Esophagus squamous epithelium (tissue), 4 donors: ENCODE measurements around the gene RBM47.

Source experiments
- POLR2A ChIP-seq, 4 donors: fragments of 450-650 bp; IDR thresholded peaks; one replicate each; pipeline ENCODE4 v1.6.1; 2017; ENCODE audit warnings: antibody characterized with exemption in 4 of 4, mild to moderate bottlenecking in 4 of 4, moderate library complexity in 3 of 4
- TF ChIP-seq, protein P1 (sequence below), 6 experiments: fragments of 450-650 bp in 4 of 6; fragments of 200-600 bp in 2 of 6; sonication (generic) in 2 of 6; IDR thresholded peaks; one replicate each; pipeline ENCODE4 v1.5.1; 2016 to 2019; ENCODE audit warnings: antibody characterized with exemption in 6 of 6, mild to moderate bottlenecking in 4 of 6, moderate library complexity in 4 of 6

DNA sequence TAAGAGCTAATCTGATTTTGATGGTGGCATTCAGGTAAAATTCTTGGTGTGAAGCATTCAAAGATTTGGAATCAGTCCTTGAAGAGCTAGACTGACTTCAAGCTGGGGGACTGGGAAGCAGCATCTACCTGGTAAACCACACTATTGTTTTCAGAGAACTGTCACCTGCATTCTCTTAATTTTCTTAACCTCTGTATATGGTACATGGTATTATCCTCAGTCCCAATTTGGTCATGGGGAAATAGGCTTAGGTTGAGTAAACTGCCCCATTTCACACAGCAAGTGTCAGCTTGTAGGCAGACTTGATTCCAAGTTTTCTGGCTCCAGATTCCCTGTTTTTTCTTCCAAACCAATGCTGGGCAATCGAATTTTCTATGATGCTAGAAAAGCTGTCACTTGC lies 190.1 kb downstream of the RBM47 start:
- TF ChIP-seq POLR2A (IDR thresholded peaks at IDR 0.05): no peak
- TF ChIP-seq, protein P1, sequence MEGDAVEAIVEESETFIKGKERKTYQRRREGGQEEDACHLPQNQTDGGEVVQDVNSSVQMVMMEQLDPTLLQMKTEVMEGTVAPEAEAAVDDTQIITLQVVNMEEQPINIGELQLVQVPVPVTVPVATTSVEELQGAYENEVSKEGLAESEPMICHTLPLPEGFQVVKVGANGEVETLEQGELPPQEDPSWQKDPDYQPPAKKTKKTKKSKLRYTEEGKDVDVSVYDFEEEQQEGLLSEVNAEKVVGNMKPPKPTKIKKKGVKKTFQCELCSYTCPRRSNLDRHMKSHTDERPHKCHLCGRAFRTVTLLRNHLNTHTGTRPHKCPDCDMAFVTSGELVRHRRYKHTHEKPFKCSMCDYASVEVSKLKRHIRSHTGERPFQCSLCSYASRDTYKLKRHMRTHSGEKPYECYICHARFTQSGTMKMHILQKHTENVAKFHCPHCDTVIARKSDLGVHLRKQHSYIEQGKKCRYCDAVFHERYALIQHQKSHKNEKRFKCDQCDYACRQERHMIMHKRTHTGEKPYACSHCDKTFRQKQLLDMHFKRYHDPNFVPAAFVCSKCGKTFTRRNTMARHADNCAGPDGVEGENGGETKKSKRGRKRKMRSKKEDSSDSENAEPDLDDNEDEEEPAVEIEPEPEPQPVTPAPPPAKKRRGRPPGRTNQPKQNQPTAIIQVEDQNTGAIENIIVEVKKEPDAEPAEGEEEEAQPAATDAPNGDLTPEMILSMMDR (IDR thresholded peaks at IDR 0.05): no peak
